Activated T-helper 9 cell treated with anti-CD3 and anti-CD28 coated beads, Interleukin-2, amount 50 U/mL, for 16 hours (primary cell): ENCODE results near the gene GRM7.

ENCODE experiments used
- DNase-seq: peaks from one replicate; pipeline ENCODE4 v3.0.0-alpha.2; 2020; ENCODE audit warnings: low read depth

GRM7 gene

GRCh38 chr3:7658294-7658693 lies 797.4 kb downstream of the GRM7 start:
- no peak for DNase-seq

GRCh38 chr3:7659079-7659478 lies 798.2 kb downstream of the GRM7 start:
- DNase-seq = no peak

- DNase-seq = no peak
Observed at GRCh38 chr3:7663771-7664170, 802.9 kb downstream of the GRM7 start.

GRCh38 chr3:7667774-7668173 lies 806.9 kb downstream of the GRM7 start:
- DNase-seq = no peak

GRCh38 chr3:7669641-7670040 lies 808.7 kb downstream of the GRM7 start:
- DNase-seq = no peak

GRCh38 chr3:7678521-7678920 lies 817.6 kb downstream of the GRM7 start:
- DNase-seq = no peak

- no peak for DNase-seq
Observed at GRCh38 chr3:7682822-7683229, 821.9 kb downstream of the GRM7 start.

GRCh38 chr3:7683426-7683825 lies 822.5 kb downstream of the GRM7 start:
- DNase-seq = no peak

- no peak for DNase-seq
Observed at GRCh38 chr3:7684182-7684715, 823.3 kb downstream of the GRM7 start.

- DNase-seq = no peak
Observed at GRCh38 chr3:7687428-7688147, 826.7 kb downstream of the GRM7 start.

- DNase-seq = no peak
Observed at GRCh38 chr3:7692866-7693265, 832.0 kb downstream of the GRM7 start.

- DNase-seq = no peak
Observed at GRCh38 chr3:7693976-7694375, 833.1 kb downstream of the GRM7 start.

- DNase-seq = no peak
Observed at GRCh38 chr3:7695049-7695448, 834.1 kb downstream of the GRM7 start.

- DNase-seq = no peak
Observed at GRCh38 chr3:7696320-7696719, 835.4 kb downstream of the GRM7 start.

- DNase-seq = no peak
Observed at GRCh38 chr3:7697548-7697947, 836.6 kb downstream of the GRM7 start.

GRCh38 chr3:7700539-7700938 lies 839.6 kb downstream of the GRM7 start:
- DNase-seq = no peak

- DNase-seq = no peak
Observed at GRCh38 chr3:7700977-7701376, 840.1 kb downstream of the GRM7 start.

- DNase-seq = no peak
Observed at GRCh38 chr3:7707187-7707586, 846.3 kb downstream of the GRM7 start.

GRCh38 chr3:7709376-7710082 lies 848.6 kb downstream of the GRM7 start:
- DNase-seq = no peak

GRCh38 chr3:7710284-7710683 lies 849.4 kb downstream of the GRM7 start:
- DNase-seq = no peak

- DNase-seq = no peak
Observed at GRCh38 chr3:7713724-7714123, 852.8 kb downstream of the GRM7 start.

- DNase-seq = no peak
Observed at GRCh38 chr3:7720649-7721297, 859.9 kb downstream of the GRM7 start.

GRCh38 chr3:7721869-7722268 lies 861.0 kb downstream of the GRM7 start:
- no peak for DNase-seq
